ENCODE results near the gene ASAP2. TPM values are rescaled to one million over a fixed set of nuclear protein-coding genes. Genes with fewer than 3 reads are reported as not detected.

The ASAP2 gene
- total RNA-seq, 1 experiment from 2014 or later: 25.2 TPM

GRCh38 chr2:9268301-9269080 is 61.9 kb downstream of the ASAP2 start:
- peaks cover 90% of the 10 kb centered on the region for H3K79me2 ChIP-seq (ENCODE audit: low read length)
- H3K9me3 ChIP-seq (ENCODE audit: low read length): 0 out of 2 replicates have a peak, but pooled peaks cover 3% of the 10 kb centered on the region
- H3K9me2 ChIP-seq (replicated peaks; ENCODE audit: low read length): no peaks in the 10 kb centered on the region
- no peak overlapping the region for H3K27ac ChIP-seq (ENCODE audit: low read length)
- no peak overlapping the region for H3K9ac ChIP-seq (ENCODE audit: low read length)
- H3K4me1 ChIP-seq (ENCODE audit: insufficient read depth, low read length): peaks cover 6% of the 10 kb centered on the region
- TF ChIP-seq, protein P1, sequence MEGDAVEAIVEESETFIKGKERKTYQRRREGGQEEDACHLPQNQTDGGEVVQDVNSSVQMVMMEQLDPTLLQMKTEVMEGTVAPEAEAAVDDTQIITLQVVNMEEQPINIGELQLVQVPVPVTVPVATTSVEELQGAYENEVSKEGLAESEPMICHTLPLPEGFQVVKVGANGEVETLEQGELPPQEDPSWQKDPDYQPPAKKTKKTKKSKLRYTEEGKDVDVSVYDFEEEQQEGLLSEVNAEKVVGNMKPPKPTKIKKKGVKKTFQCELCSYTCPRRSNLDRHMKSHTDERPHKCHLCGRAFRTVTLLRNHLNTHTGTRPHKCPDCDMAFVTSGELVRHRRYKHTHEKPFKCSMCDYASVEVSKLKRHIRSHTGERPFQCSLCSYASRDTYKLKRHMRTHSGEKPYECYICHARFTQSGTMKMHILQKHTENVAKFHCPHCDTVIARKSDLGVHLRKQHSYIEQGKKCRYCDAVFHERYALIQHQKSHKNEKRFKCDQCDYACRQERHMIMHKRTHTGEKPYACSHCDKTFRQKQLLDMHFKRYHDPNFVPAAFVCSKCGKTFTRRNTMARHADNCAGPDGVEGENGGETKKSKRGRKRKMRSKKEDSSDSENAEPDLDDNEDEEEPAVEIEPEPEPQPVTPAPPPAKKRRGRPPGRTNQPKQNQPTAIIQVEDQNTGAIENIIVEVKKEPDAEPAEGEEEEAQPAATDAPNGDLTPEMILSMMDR (conservative IDR thresholded peaks at IDR 0.05; ENCODE audit: low read depth, low read length): no peak
- TF ChIP-seq EZH2 (IDR thresholded peaks at IDR 0.05; ENCODE audit: low read length, unreplicated experiment): no peak
- no peak for TF ChIP-seq EZH2phosphoT487 (IDR thresholded peaks at IDR 0.05; ENCODE audit: borderline replicate concordance, low read length)
- no peaks in the 10 kb centered on the region for H4K20me1 ChIP-seq (ENCODE audit: low read length)
- H3K4me3 ChIP-seq (ENCODE audit: low read length): no peak overlapping the region
- POLR2A ChIA-PET (ENCODE audit: unreplicated experiment): no interaction called here
- H3K27me3 ChIP-seq (ENCODE audit: low read length): no peaks in the 10 kb centered on the region
- intact Hi-C loops (cut with micrococcal nuclease): no loop called here
- BruUV-seq (replicated peaks): no TSS peak
- H2AFZ ChIP-seq (ENCODE audit: low read length): no peak overlapping the region
- CTCF ChIA-PET: no interaction called here
- ATAC-seq: no peak
- DNase-seq: no peak
- H3F3A ChIP-seq (ENCODE audit: low read length, unreplicated experiment): no peaks in the 10 kb centered on the region
- H3K36me3 ChIP-seq (ENCODE audit: low read depth, low read length): no peaks in the 10 kb centered on the region
- H3K4me2 ChIP-seq (ENCODE audit: low read length): no peak overlapping the region

- Histone ChIP-seq H2AFZ (ENCODE audit: low read length) (no peak overlapping the region), H3K36me3 (ENCODE audit: low read depth, low read length) (no peaks in the 10 kb centered on the region), H3K79me2 (ENCODE audit: low read length) (peaks cover 92% of the 10 kb centered on the region), H3K27me3 (ENCODE audit: low read length) (no peaks in the 10 kb centered on the region), H4K20me1 (ENCODE audit: low read length) (no peaks in the 10 kb centered on the region), H3K9ac (ENCODE audit: low read length) (no peak overlapping the region), H3F3A (ENCODE audit: low read length, unreplicated experiment) (no peaks in the 10 kb centered on the region), H3K4me1 (ENCODE audit: insufficient read depth, low read length) (peaks cover 14% of the 10 kb centered on the region), H3K27ac (ENCODE audit: low read length) (no peak overlapping the region), H3K9me3 (ENCODE audit: low read length) (0 out of 2 replicates have a peak, but pooled peaks cover 3% of the 10 kb centered on the region), H3K4me3 (ENCODE audit: low read length) (no peak overlapping the region), H3K9me2 (replicated peaks; ENCODE audit: low read length) (no peaks in the 10 kb centered on the region), H3K4me2 (ENCODE audit: low read length) (no peak overlapping the region)
- intact Hi-C loops (cut with micrococcal nuclease): no loop called here
- CTCF ChIA-PET: no interaction called here
- DNase-seq (no peak), ATAC-seq (no peak)
- POLR2A ChIA-PET (ENCODE audit: unreplicated experiment): no interaction called here
- TF ChIP-seq EZH2 (IDR thresholded peaks at IDR 0.05; ENCODE audit: low read length, unreplicated experiment): no peak
- TF ChIP-seq, protein P1 (conservative IDR thresholded peaks at IDR 0.05; ENCODE audit: low read depth, low read length): no peak
- no peak for TF ChIP-seq EZH2phosphoT487 (IDR thresholded peaks at IDR 0.05; ENCODE audit: borderline replicate concordance, low read length)
- BruUV-seq (replicated peaks): no TSS peak
These were observed 62.7 kb downstream of the ASAP2 start for GRCh38 chr2:9269295-9269694.

DNA sequence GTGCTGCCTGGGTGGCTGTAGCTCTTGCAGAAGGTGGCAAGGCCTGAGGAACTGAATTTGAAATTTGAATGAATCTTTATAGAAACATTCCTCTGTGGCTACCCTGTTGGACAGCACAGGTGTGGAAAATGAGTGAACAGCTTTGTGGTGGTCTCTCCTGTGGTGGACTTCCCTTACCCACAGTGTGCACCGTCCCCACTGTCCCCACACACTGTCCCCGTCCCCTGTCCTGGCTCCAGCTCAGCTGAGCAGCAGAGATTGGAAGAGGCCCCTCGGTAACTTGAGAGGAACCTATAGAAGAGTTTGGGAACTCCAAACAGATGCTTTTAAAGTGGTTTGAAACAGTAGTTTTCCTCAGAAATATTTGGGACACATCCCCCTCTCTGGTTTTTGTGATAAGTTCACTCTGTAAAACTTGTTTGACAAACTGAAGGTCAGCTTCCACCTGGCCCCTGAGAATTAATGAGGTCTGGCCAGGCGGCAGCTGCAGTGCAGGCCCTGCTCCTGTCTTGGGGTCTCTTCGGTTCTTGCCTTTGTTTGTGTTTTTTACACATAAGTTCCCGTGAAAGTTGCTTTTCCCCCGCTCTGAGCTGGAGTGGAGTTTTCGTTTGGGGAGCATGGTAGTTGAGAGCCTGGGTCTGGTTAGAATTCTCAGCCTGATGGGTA is 63.2 kb downstream of the ASAP2 start:
- no peaks in the 10 kb centered on the region for H3K27me3 ChIP-seq (ENCODE audit: low read length)
- no peaks in the 10 kb centered on the region for H3K9me2 ChIP-seq (replicated peaks; ENCODE audit: low read length)
- H3K27ac ChIP-seq (ENCODE audit: low read length): no peak overlapping the region
- no peak overlapping the region for H3K9ac ChIP-seq (ENCODE audit: low read length)
- H3K79me2 ChIP-seq (ENCODE audit: low read length): peaks cover 92% of the 10 kb centered on the region
- H3K4me3 ChIP-seq (ENCODE audit: low read length): no peak overlapping the region
- no peaks in the 10 kb centered on the region for H3F3A ChIP-seq (ENCODE audit: low read length, unreplicated experiment)
- no peak for DNase-seq
- H3K4me1 ChIP-seq (ENCODE audit: insufficient read depth, low read length): peaks cover 20% of the 10 kb centered on the region
- CTCF ChIA-PET: no interaction called here
- no peak for ATAC-seq
- 0 out of 2 replicates have a peak, but pooled peaks cover 3% of the 10 kb centered on the region for H3K9me3 ChIP-seq (ENCODE audit: low read length)
- intact Hi-C loops (cut with micrococcal nuclease): no loop called here
- no peaks in the 10 kb centered on the region for H4K20me1 ChIP-seq (ENCODE audit: low read length)
- no peak overlapping the region for H3K4me2 ChIP-seq (ENCODE audit: low read length)
- H3K36me3 ChIP-seq (ENCODE audit: low read depth, low read length): no peaks in the 10 kb centered on the region
- H2AFZ ChIP-seq (ENCODE audit: low read length): no peak overlapping the region
- POLR2A ChIA-PET (ENCODE audit: unreplicated experiment): no interaction called here
- TF ChIP-seq EZH2phosphoT487 (IDR thresholded peaks at IDR 0.05; ENCODE audit: borderline replicate concordance, low read length) (no peak), EZH2 (IDR thresholded peaks at IDR 0.05; ENCODE audit: low read length, unreplicated experiment) (no peak)
- TF ChIP-seq, protein P1 (conservative IDR thresholded peaks at IDR 0.05; ENCODE audit: low read depth, low read length): no peak
- no TSS peak for BruUV-seq (replicated peaks)
